HepG2 (cell line): Measurements from ENCODE around the gene PXMP4. TPM values are rescaled to one million over a fixed set of nuclear protein-coding genes. Genes with fewer than 3 reads are reported as not detected.

Experiments
- AGO2 ChIP-seq: fragments of 200-400 bp; formaldehyde crosslinking; optimal IDR thresholded peaks from 2 replicates; pipeline ENCODE3; 2017; ENCODE audit warnings: mild to moderate bottlenecking, low read depth, low read length, moderate library complexity
- SRY ChIP-seq: sonication (generic); formaldehyde crosslinking; IDR thresholded peaks from 2 replicates; pipeline ENCODE4 v1.8.0; 2022; ENCODE audit warnings: mild to moderate bottlenecking, missing genetic modification reagents
- ZNF263 ChIP-seq: sonication (generic); formaldehyde crosslinking; IDR thresholded peaks from 2 replicates; pipeline ENCODE4 v1.4.0; 2020; ENCODE audit warnings: missing genetic modification reagents
- polyA plus RNA-seq, 8 experiments: library from polyadenylated mRNA; depleted of rRNA in 3 of 8; stranded (reverse) in 7 of 8; unstranded in 1 of 8; fragments of >200 nt; fragmentation: Illumina TruSeq in 4 of 8; extraction: Trizol in 4 of 8; gene quantifications; 2 replicates each; pipeline versions ENCODE4 v1.2.1 to v1.2.3, GENCODE V29; 2011 to 2016; ENCODE audit warnings: low read depth in 4 of 8, missing spikeins in 1 of 8, mixed read lengths in 1 of 8; ENCODE audit not compliant: insufficient read depth in 1 of 8
- total RNA-seq, 5 experiments: library from RNA; depleted of rRNA; stranded (reverse); fragments of >200 nt; fragmentation: Illumina TruSeq; extraction: Trizol; gene quantifications; 2 replicates each; pipeline ENCODE4 v1.2.3, GENCODE V29; 2016; ENCODE audit warnings: low read depth in 1 of 5
- TF ChIP-seq, protein P1 (sequence below), 2 experiments: sonication (generic) in 1 of 2; formaldehyde crosslinking in 1 of 2; IDR thresholded peaks; 2 replicates each; pipeline versions ENCODE4 v1.6.1 to v1.9.0; 2014 to 2022; ENCODE audit warnings: antibody characterized with exemption in 1 of 2, borderline replicate concordance in 1 of 2, inconsistent platforms in 1 of 2, low read depth in 1 of 2, missing genetic modification reagents in 1 of 2
- TF ChIP-seq, protein P2 (sequence below): sonication (generic); formaldehyde crosslinking; IDR thresholded peaks from 2 replicates; pipeline ENCODE4 v1.4.0; 2020; ENCODE audit warnings: missing genetic modification reagents, borderline replicate concordance
- TF ChIP-seq, protein P3 (sequence below): sonication (generic); formaldehyde crosslinking; IDR thresholded peaks from 2 replicates; pipeline ENCODE4 v1.8.1; 2023; ENCODE audit warnings: missing genetic modification reagents, inconsistent platforms, borderline replicate concordance

The PXMP4 gene
- total and polyA plus RNA-seq, 2 of the 13 experiments (the other 11 are each of a cell fraction or from before 2014, with no cell fraction given) = not detected

DNA sequence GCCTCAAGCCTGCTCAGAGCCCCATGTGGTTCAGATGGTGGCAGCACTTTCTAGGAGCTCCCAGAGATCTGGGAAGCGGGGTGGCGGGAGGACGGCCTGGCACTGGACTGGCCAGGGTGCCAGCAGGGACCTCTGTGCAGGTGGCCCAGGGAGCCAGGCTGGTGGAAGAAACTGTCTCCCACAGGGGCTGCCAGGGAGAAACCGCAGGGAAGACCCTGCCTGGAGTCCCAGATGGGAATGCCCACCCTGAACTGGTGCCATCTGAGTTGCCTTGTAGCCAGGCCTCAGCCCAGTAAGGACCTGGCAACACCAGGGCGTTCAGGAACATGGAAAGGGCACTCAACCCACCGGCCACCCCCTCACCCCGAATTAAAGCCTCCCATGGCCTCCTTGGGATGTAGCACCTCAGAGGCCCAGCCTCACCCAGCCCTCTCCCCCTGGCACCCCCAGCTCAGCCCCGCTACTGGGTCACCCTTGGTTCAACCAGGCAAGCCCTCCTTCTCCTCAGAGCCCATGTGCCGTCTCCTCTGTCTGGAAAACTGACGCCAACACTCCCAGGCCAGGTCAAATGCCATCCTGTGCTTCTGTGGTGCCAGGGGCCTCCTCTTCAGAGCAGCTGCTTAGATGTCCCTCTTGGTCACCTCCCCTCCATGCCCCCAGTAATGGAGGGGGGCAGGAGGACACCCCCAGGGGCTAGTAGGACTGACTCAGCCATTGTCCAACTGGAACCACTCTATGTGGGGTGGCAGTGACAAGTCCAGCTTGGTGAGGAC lies 63.9 kb downstream of the PXMP4 start (continued):
- TF ChIP-seq, protein P1, sequence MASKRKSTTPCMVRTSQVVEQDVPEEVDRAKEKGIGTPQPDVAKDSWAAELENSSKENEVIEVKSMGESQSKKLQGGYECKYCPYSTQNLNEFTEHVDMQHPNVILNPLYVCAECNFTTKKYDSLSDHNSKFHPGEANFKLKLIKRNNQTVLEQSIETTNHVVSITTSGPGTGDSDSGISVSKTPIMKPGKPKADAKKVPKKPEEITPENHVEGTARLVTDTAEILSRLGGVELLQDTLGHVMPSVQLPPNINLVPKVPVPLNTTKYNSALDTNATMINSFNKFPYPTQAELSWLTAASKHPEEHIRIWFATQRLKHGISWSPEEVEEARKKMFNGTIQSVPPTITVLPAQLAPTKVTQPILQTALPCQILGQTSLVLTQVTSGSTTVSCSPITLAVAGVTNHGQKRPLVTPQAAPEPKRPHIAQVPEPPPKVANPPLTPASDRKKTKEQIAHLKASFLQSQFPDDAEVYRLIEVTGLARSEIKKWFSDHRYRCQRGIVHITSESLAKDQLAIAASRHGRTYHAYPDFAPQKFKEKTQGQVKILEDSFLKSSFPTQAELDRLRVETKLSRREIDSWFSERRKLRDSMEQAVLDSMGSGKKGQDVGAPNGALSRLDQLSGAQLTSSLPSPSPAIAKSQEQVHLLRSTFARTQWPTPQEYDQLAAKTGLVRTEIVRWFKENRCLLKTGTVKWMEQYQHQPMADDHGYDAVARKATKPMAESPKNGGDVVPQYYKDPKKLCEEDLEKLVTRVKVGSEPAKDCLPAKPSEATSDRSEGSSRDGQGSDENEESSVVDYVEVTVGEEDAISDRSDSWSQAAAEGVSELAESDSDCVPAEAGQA (IDR thresholded peaks at IDR 0.05; ENCODE audit: low read depth) = no peak
- TF ChIP-seq, protein P1 (CRISPR knock-in tag; IDR thresholded peaks at IDR 0.05; ENCODE audit: borderline replicate concordance) = no peak
- no peak for TF ChIP-seq ZNF263
- TF ChIP-seq, protein P2, sequence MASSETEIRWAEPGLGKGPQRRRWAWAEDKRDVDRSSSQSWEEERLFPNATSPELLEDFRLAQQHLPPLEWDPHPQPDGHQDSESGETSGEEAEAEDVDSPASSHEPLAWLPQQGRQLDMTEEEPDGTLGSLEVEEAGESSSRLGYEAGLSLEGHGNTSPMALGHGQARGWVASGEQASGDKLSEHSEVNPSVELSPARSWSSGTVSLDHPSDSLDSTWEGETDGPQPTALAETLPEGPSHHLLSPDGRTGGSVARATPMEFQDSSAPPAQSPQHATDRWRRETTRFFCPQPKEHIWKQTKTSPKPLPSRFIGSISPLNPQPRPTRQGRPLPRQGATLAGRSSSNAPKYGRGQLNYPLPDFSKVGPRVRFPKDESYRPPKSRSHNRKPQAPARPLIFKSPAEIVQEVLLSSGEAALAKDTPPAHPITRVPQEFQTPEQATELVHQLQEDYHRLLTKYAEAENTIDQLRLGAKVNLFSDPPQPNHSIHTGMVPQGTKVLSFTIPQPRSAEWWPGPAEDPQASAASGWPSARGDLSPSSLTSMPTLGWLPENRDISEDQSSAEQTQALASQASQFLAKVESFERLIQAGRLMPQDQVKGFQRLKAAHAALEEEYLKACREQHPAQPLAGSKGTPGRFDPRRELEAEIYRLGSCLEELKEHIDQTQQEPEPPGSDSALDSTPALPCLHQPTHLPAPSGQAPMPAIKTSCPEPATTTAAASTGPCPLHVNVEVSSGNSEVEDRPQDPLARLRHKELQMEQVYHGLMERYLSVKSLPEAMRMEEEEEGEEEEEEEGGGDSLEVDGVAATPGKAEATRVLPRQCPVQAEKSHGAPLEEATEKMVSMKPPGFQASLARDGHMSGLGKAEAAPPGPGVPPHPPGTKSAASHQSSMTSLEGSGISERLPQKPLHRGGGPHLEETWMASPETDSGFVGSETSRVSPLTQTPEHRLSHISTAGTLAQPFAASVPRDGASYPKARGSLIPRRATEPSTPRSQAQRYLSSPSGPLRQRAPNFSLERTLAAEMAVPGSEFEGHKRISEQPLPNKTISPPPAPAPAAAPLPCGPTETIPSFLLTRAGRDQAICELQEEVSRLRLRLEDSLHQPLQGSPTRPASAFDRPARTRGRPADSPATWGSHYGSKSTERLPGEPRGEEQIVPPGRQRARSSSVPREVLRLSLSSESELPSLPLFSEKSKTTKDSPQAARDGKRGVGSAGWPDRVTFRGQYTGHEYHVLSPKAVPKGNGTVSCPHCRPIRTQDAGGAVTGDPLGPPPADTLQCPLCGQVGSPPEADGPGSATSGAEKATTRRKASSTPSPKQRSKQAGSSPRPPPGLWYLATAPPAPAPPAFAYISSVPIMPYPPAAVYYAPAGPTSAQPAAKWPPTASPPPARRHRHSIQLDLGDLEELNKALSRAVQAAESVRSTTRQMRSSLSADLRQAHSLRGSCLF (CRISPR knock-in tag) = no peak
- TF ChIP-seq SRY (CRISPR knock-in tag) = no peak
- TF ChIP-seq AGO2 = peak; percentile 75
- TF ChIP-seq, protein P3, sequence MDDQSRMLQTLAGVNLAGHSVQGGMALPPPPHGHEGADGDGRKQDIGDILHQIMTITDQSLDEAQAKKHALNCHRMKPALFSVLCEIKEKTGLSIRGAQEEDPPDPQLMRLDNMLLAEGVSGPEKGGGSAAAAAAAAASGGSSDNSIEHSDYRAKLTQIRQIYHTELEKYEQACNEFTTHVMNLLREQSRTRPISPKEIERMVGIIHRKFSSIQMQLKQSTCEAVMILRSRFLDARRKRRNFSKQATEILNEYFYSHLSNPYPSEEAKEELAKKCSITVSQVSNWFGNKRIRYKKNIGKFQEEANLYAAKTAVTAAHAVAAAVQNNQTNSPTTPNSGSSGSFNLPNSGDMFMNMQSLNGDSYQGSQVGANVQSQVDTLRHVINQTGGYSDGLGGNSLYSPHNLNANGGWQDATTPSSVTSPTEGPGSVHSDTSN (CRISPR knock-in tag) = no peak
